ENCODE data around the gene UNC13B.

Gene UNC13B

DNA sequence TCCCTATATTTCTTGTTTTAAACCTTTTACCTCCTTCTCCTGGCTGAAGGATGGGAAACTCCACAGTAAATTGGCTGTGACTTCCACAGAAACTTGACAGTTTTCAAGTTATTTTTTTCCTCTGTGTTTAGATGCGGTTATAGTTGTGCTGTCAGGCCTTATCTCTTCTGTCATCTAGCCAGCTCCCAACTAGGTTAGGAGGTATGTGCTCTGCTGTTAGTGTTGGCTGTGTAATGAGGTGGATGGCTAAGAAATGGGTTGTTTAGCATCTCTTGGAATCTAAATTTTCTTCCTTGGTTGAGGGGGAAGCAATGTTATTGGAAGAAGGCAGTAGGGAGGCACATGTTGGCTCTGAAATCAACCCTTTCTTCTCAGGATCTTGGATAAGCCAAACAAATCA lies 178.2 kb downstream of the UNC13B start:
- FAIRE-seq, result no peak

DNA sequence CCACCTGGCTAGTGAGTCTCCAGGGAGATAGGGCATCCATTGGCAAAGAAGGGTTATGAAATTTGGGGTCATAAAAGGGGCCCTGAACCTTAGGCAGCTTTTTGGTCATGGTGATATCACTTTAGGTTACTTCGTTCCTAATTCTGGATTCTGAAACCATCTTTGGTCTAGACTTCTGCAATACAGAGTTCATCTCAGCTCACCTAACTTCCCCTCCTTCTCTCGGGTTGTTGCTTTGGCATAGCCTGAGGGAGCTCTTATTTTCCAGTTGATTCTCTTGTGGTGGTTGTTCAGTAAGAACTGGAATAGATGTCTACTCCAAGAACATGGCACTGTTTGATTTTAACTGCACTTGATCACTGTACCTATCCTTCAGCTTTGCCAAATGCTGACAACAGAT lies 179.2 kb downstream of the UNC13B start:
- FAIRE-seq, result no peak

DNA sequence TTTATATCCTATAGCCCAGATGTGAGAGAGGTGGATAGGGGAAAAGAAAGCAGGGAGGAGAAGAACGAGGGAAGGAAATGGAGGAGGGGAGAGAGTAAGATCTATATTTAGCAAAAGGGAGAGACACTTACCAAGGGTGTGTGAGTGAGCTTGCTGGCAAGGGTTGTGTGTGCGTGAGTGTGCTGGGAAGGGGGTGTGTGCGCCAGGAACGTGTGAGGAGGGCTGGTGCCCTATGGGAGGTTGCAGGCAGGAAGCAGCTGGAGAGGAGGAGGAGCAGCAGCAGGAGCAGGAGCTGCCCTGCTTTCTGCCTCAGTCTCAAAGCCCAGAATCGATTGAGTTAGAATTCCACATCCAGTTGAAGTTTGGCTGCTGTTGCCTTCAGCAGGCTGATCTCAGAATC lies 179.8 kb downstream of the UNC13B start:
- FAIRE-seq, result no peak

DNA sequence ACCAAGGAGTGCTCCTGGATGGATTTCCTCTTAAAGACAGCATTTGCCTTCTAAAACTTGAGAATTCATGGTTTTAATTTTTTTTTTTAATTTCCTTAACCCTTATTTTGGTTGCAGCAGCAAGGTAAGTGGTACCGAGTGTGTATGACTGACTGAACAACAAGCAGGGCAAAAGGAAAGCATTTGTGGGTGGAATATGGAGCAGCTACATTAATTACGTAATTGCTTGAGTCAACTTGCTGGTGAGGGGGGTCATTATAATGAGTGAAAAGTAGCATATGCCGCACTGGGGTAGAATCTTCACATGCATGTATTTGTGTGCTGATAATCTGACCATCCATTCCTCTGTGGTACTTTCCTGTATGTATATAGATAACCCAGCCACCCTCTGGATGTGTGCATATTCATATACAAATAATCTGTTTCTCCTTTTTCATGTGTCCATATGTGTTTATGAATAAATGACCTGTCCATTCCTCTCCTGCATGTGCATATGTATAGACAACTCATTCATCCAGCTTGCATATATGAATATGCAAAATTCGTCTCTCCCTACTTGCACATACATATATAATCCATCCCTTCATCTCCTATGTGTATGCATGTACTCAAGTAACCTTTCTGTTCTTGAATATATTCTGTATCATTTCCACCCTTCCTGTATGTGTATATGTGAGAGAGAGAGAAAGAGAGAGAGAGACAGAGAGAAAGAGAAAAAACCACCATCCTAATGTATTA lies 180.6 kb downstream of the UNC13B start:
- FAIRE-seq, result no peak

DNA sequence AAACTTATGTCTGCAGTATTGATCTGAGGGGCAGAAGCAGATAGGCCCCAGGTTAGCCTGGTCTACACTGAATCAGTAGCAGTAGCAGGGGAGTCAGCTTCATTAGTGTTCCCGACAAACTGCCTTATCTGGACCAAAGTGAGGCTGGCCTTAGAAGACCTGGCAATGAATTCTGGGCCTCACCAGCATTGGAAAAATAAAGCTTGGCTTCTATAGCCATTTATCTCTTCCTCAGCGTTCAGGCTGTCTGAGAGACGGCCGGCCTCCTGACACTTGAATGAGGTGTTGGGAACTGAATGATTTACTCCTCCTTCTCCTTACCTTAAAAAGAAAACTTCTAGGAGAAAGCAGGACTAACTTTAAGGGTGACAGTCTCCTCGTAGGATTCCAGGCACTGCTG lies 186.3 kb downstream of the UNC13B start:
- no peak for FAIRE-seq

DNA sequence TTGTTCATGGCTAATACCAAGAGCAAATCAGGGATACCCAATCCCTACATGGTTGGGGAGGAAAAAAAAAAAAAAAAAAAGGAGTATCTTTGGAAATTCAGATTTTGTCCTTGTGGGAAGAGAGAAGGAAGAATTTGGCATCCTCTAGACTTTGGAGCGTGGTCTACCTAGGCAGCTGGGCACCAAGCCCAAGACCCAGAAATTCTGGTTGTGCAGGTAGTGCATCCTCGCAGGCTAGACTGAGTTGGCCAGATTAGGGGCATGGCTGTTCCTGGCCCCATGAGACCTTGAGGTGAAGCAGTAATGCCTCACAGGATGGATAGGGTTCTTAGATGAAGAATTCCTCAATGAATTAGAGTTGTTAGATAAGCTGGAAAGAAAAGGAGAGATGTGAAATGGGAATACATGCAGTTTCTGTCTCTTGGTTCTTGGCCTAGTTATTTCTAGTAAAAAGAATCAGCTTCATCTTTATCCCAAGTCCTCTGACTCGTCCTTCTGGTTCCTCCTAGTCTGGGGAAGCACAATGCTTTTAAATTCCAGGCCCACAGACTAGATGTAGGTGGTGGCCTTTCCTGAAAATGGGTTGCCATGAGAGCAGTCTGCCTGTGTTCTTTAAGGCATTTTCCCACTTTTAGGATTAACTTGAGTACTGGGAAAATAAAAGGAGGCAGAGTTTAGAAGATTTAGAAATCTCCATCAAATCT lies 187.6 kb downstream of the UNC13B start:
- no peak for FAIRE-seq

DNA sequence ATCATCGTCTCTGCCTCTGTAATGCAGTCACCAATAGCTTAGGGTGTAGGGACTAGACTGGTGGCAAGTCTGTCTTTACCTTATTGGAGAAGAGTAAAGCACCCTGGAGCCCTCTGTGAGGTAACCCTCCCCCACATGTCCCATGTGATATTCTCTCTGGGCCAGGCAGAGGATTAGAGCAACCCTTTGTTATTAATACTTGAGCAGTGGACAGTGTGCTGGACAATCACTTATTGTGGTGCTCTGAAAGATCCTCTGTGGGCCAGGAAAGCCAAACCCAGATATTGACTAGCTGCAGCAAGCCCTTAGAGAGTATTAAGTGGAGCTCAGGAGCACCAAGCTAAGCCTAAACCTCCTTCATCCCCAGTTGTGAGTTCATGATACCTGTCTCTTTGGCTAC lies 188.4 kb downstream of the UNC13B start:
- FAIRE-seq, result no peak

DNA sequence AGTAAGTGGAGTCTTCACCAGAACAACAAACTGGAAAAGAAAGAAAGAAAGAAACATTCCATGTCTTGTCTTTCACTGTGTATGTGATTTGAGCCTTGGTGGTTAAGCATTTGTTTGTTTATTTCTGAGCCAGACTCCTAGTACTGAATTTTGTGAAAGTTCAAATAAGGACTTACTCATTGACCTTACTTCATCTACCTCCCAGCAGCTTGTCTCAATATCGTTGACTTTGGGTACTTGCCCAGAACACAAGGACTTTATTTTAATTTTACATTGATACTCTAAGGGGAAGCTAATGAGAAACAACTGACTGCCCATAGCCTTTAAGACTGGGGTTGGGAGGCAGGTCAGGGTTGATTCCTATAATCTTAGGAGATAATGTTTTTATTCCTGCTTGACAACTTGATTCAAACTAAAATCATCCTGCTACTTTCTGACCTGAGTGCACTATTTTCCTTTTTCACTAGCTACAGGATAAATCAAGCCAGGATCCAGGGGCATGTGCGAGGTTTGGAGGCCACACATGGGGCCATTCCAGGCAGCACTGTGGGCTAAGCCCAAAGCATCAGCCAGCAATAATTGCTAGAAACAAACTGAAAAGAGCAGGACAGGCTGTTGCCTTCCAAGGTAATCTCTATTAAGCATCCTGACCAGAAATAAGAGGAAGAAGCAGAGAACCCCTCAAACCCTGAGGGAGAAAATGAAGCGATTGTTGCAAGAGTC lies 189.2 kb downstream of the UNC13B start:
- FAIRE-seq, result no peak

DNA sequence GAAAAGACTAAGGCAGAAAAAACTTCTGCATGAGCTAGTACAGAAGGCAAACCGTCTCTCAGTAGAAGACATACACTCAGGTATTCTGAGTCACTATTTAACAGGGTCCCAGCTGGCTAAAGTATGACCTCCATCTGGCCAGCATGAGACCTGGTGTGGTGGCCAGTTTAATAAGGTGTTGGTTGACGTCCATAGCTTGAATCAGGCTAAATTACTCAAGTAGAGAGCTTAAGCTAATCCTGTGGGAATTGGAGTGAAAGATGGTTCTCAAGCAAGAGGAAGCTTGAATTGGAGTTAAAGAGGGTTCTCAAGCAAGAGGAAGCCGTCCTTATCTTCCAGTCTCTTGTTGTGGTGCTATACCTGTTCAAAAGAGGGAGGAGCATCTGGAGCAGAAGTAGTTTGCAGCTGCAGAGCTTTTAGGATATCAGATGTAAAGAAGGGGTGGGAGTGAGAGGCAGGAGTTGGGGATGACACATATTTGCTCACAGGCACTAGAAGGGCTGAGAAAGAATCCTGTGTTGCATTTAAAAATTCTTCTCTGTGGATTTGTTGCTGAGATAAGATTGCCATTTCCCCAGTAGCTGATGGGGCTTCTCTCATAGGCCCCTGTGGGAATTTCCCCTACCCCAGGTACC lies 192.0 kb downstream of the UNC13B start:
- no peak for FAIRE-seq

DNA sequence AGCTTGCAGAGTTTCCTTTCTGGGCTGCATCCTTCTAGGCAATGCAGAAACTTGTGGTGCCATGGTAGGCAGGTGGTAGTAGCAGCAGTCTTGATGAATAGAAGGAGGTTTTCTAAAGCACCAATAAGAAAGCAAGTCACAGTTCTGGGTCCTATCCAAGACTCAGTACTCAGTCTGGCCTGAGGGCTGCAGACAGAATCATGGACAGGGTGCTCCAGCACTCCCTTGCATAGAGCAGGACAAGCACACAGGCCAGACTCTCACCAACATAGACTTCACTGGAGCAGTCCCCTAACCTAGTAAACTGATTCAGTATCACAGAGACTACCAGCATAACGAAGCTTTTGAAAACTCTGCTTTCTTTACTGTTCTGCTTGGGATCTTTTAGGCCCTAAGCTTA lies 194.1 kb downstream of the UNC13B start:
- no peak for FAIRE-seq

DNA sequence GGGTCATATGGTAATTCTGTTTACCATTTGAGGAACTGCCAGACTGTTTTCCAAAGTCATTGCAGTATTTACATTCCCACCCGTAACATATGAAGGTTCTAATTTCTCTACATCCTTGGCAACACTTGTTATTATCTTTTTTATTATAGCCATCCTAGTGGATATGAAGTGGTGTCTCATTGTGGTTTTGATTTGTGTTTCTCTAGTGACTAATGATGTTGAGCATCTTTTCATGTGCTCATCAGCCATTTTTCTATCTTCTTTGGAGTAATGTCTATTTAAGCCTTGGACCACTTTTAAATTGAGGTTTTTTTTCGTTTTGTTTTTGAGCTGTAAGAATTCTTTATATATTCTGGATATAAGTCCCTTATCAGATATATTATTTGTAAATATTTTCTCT lies 195.3 kb downstream of the UNC13B start:
- no peak for FAIRE-seq

DNA sequence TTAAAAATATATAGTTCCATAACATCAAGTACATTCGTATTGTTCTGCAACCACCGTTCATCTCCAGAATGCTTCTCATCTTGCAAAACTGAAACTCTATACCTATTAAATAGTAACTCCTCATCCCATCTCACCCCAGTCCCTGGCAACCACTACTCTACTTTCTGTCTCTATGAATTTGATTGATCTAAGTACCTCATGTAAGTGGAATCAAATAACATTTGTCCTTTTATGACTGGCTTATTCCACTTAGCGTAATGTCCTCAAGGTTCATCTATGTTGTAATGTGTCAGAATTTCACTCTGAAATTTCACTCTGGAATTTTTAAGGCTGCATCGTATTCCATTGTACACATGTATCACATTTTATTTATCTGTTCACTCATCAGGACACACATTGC lies 196.0 kb downstream of the UNC13B start:
- no peak for FAIRE-seq

DNA sequence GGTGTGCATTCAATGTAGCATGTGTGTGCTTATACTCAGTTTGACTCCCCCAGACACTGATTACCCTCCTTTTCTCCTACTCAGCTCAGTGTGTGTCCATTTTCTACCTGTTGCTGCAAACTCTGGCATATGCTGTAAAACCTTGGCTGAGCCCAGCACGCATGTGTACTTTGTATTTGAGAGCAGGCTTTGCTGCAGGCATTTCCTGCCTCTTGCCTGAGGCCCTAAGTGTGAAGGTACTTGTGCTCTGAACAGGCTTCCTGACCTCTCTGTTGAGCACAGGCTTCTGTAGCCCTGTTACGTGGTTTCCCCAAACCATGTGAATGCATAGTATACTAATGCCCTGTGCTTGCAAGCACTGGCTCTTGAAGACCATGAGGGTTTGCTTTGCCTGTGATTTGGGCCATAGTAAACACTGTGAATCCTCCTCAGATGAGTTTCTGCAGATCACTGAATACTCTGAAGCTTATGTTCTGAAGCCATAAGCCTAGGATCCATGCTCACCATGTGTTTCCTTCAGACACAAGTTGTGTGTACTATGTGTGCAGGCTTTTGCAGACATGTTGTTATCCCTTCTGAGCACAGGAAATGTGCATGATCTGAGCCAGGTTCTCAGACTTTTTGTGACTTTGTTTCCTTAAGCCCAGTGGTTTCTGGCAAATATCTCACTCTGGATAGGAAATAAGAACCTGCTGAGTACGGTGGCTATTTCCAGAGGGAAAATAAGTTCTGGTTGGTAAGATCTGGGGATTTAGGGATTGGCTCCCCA lies 203.2 kb downstream of the UNC13B start:
- FAIRE-seq, result no peak

DNA sequence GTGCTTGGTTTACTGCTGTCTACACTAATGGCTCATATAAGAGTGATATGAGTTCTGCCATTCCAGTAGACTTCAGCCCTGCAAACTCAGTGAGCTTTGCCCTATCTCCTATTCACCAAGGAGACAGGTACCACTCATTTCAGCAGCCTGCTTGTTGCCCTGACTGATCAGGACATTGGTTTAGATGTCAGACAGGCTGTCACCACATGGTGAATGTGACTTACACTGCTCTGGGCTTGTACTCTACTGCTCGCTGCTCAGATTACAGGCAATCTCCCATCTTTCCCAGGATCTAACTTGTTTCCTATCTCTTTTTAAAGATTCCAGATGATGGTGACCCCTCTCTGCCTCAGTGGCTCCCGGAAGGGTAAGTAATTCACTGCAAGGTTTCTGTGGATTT lies 204.8 kb downstream of the UNC13B start:
- no peak for FAIRE-seq

DNA sequence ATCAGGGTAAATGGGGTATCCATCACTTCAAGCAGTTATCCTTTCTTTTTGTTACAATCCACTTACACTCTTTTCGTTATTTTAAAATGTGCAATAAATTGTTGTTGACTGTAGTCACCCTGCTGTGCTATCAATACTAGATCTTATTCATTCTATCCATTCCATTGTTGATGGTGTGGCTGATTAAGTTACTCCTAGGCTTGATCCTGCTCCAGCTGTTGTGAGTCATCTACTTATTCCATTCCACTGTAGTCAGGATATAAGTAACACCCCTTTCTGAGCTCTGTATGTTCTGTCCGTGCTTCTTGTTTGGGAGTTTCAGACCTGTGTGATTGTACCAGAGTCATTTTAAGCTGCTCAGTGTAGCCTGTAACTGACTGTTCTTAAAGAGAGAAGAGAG lies 205.6 kb downstream of the UNC13B start:
- FAIRE-seq, result no peak

DNA sequence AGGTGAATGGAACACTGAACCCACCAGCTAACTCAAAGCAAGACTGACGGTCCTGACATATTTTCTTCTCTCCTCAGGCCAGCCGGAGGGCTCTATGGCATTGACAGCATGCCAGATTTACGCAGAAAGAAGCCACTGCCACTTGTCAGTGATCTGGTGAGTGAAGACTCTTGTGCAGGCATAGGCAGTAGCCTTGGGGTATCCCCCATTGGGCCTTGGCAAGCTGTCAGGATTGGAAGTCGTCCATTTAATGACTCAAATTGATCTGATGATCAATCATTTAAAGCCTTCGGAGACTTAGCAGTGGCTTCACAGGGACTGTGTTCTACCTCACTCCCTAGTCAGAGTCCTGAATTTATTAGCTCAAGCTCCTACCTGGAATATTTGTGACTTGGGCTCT lies 208.4 kb downstream of the UNC13B start:
- no peak for FAIRE-seq

DNA sequence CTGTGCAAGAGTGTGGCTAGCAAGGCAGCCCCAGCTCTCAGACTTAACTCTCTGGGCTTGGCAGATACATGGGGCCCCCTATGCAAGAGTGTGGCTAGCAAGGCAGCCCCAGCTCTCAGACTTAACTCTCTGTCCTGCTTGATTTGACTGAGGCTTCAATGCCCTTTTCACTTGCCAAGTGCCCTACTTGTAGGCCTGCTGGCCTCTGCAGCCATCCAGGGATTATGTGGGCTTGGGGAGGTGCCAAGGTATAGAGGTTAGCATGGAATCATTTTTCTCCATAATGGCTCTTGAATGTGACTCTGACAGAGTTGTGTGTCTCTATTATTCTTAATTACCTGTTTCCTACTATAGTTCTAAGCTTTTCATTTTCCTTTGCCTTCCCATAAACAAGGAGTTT lies 212.6 kb downstream of the UNC13B start:
- no peak for FAIRE-seq

DNA sequence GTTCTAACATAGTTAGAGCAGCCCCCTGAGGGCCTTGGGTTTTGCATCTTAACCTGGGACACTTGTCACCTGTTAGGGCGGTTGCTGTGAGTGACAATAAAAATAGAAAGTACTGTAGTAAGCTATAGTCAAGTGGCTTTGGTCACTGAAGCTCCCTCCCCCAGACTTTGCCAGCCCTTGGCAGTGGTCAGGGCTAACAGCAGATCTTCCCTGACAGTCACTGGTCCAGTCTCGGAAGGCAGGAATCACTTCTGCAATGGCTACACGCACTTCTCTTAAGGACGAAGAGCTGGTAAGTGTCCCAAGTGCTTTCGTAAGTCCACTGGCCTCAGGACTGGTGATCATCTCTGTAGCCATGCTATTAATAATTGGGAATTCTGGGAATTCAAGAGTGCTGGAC lies 213.1 kb downstream of the UNC13B start:
- FAIRE-seq, result no peak

DNA sequence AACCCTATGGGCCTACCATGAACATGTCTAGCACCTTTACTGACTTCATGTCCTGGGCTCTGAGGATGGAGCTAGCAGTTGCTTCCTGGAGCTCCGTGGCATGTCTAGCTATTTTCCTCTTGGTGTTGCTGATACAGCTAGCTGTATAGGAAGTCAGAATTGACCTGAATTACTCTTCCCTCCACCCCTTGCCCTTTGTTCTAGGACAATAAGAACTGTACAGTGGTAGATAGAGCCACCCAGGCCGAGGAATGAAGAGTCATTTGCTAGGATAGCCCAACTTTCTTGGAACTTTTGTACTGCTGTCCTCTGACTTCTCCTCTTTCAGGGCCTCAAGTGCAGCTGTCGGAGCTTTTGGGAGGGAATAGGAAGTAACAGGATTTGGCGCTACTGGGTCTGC lies 218.2 kb downstream of the UNC13B start:
- no peak for FAIRE-seq

DNA sequence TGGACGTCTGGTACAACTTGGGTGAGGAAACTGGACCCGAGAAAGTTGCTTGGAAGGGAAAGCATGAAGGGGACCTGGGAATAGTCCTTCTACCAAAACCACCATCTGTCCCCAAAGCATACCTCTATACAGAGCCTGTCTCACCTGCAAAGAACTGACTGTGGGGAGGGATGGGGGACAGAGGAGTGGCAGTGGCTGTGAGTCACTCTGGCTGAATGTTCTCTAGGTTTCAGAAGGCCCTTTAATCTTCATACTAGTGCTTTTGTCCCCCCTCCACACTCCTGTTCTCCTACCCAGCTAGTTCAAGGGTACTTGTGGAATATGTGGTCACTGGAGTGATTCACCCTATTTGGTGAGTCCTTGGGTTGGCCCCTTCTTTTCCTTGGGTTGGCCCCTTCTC lies 218.8 kb downstream of the UNC13B start:
- no peak for FAIRE-seq

DNA sequence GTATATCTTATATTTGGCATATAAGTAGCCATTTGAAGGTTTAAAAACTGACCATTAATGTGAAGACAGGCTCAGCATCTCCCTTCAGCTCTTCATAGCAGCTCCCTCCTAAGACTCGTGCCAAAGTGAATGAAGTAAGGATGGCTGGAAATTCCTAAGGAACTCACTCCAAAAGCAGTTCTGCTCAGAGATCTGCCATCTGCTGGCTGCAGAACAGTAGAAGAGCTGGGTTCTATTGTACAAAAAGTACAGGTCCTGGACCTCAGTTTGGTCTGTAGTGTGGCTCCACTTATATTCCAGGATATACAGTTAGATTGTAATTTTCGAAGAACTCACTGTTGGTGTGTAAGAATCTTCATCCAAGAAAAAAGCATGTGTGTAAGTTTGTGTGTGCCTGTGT lies 223.2 kb downstream of the UNC13B start:
- no peak for FAIRE-seq

DNA sequence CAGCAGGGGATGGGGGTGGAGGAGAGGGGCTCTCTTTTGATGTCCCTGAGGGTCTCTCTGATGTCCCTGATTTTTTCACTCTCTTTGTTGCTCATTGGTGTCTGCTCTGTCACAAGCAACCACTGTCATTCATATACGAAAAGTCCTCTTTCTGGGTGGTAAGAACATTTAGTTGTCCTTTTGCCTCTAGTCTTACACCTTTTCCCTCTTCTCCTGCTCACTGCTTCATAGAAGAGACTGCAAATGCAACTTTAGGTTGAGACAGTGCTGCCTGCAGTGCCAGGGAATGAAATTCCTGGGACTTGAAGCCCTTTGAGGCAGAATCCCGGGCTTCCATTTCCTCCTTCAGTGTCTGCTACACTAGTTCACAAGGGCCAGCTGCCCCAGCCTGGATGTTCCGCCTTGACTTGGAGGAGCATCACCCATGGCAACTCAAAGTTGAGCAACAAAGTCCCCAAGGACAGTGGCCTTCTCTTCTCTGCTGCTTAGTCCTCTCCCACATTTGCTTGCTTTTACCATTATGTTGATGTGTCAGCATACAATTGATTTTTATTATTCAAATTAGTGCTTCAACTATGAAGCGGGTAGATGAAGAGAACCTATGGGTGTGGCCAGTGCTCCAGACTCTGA lies 233.4 kb downstream of the UNC13B start:
- no peak for FAIRE-seq

Data from endometrium (tissue), 2 donors.